HG03039 (cell line): ENCODE results near the gene AMPH.

ENCODE experiments used
- ATAC-seq: cut with Tn5 transposase; IDR thresholded peaks from one replicate; pipeline ENCODE4 v1.9.1; 2021; ENCODE audit warnings: mild to moderate bottlenecking, moderate library complexity; ENCODE audit not compliant: unreplicated experiment

Gene AMPH

GRCh38 chr7:38463277-38464225, 167.6 kb downstream of the AMPH start:
- peak; percentile 88 for ATAC-seq

- no peak for ATAC-seq
Measured at GRCh38 chr7:38462819-38463218, 168.4 kb downstream of the AMPH start.

GRCh38 chr7:38461887-38462286, 169.3 kb downstream of the AMPH start:
- no peak for ATAC-seq

- ATAC-seq, result no peak
Measured at GRCh38 chr7:38453826-38454225, 177.3 kb downstream of the AMPH start.

GRCh38 chr7:38453168-38453567, 178.0 kb downstream of the AMPH start:
- no peak for ATAC-seq

- ATAC-seq, result no peak
Measured at GRCh38 chr7:38452681-38453108, 178.5 kb downstream of the AMPH start.

- ATAC-seq, result no peak
Measured at GRCh38 chr7:38451840-38452239, 179.3 kb downstream of the AMPH start.

- no peak for ATAC-seq
Measured at GRCh38 chr7:38448584-38449234, 182.5 kb downstream of the AMPH start.

- ATAC-seq, result no peak
Measured at GRCh38 chr7:38448054-38448453, 183.1 kb downstream of the AMPH start.

- no peak for ATAC-seq
Measured at GRCh38 chr7:38438970-38439369, 192.2 kb downstream of the AMPH start.

GRCh38 chr7:38432671-38433070, 198.5 kb downstream of the AMPH start:
- ATAC-seq, result no peak

GRCh38 chr7:38432080-38432479, 199.1 kb downstream of the AMPH start:
- no peak for ATAC-seq

GRCh38 chr7:38429057-38429456, 202.1 kb downstream of the AMPH start:
- ATAC-seq, result no peak

- ATAC-seq, result no peak
Measured at GRCh38 chr7:38428041-38428440, 203.1 kb downstream of the AMPH start.

GRCh38 chr7:38427279-38427955, 203.8 kb downstream of the AMPH start:
- ATAC-seq, result no peak

GRCh38 chr7:38425509-38425908, 205.7 kb downstream of the AMPH start:
- peak; percentile 53 for ATAC-seq

- no peak for ATAC-seq
Measured at GRCh38 chr7:38424750-38425463, 206.3 kb downstream of the AMPH start.

- peak; percentile 72 for ATAC-seq
Measured at GRCh38 chr7:38413784-38414183, 217.4 kb downstream of the AMPH start.

GRCh38 chr7:38411404-38411803, 219.8 kb downstream of the AMPH start:
- ATAC-seq, result no peak

- ATAC-seq, result no peak
Measured at GRCh38 chr7:38410056-38410455, 221.1 kb downstream of the AMPH start.

- ATAC-seq, result no peak
Measured at GRCh38 chr7:38409531-38409930, 221.6 kb downstream of the AMPH start.
